ENCODE results near the gene OR2F2.

GRCh38 chr7:143965280-143965679 is 30.2 kb downstream of the OR2F2 start:
- TF ChIP-seq CTCF (IDR thresholded peaks at IDR 0.05): no peak
- no peak for TF ChIP-seq POLR2A (IDR thresholded peaks at IDR 0.05)

All from Peyer's patch (tissue), 4 donors.